ENCODE data around the gene TMEM150A. TPM values are rescaled to one million over a fixed set of nuclear protein-coding genes. Genes with fewer than 3 reads are reported as not detected.

The TMEM150A gene
- total and polyA plus RNA-seq, 2 of the 13 experiments (the other 11 are each of a cell fraction or from before 2014, with no cell fraction given) = 30.1 to 70.4 TPM

DNA sequence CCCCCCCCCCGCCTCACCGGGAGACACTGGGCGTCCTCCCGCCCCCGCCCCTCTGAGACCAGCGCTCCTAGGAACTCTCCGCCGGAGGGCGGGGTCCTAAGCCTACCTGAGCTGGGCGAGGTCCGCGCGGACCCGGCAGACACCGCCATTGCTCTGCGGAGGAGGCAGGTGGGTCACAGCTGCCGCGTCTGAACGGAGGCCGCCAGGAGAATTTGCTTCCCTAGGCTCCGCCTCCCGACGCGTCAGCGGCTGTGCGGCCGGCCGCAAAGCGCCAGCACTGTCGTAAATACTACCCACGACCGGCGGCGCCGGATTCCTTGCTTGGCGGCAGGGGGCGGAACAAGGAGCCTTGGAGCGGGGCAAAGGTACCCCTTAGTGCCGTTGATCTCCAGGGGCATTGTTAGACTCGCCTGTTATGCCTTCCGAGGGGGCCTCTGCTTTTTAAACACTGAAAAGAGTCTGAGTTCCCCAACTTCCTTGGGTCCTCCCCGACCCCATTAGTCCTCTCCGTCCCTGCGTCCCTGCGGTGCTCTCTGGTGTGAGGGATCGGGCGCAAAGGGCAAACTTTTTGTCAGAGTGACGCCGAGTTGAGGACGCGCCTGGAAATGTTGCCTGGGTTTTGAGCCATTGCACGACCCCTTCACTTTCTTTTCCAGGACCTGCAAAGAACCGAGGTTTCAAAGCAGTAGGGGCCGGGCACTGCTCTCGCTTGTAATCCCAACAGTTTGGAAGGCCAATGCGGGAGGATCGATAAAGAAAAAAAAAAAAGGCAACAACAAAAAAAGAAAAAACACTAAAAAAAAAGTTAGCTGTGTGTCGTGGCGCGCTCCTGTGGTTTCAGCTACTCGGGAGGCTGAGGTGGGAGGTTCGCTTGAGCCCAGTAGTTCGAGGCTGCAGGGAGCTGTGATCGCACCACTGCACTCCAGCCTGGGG is 41.0 kb downstream of the TMEM150A start, which contains the start of gene GGCX (continued):
- TF ChIP-seq, protein P1, sequence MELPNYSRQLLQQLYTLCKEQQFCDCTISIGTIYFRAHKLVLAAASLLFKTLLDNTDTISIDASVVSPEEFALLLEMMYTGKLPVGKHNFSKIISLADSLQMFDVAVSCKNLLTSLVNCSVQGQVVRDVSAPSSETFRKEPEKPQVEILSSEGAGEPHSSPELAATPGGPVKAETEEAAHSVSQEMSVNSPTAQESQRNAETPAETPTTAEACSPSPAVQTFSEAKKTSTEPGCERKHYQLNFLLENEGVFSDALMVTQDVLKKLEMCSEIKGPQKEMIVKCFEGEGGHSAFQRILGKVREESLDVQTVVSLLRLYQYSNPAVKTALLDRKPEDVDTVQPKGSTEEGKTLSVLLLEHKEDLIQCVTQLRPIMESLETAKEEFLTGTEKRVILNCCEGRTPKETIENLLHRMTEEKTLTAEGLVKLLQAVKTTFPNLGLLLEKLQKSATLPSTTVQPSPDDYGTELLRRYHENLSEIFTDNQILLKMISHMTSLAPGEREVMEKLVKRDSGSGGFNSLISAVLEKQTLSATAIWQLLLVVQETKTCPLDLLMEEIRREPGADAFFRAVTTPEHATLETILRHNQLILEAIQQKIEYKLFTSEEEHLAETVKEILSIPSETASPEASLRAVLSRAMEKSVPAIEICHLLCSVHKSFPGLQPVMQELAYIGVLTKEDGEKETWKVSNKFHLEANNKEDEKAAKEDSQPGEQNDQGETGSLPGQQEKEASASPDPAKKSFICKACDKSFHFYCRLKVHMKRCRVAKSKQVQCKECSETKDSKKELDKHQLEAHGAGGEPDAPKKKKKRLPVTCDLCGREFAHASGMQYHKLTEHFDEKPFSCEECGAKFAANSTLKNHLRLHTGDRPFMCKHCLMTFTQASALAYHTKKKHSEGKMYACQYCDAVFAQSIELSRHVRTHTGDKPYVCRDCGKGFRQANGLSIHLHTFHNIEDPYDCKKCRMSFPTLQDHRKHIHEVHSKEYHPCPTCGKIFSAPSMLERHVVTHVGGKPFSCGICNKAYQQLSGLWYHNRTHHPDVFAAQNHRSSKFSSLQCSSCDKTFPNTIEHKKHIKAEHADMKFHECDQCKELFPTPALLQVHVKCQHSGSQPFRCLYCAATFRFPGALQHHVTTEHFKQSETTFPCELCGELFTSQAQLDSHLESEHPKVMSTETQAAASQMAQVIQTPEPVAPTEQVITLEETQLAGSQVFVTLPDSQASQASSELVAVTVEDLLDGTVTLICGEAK (IDR thresholded peaks at IDR 0.05) = no peak
- TF ChIP-seq, protein P1 (CRISPR knock-in tag; IDR thresholded peaks at IDR 0.05) = peak; percentile 81; the same call in 1 of the 2 replicates
- peak; percentile 75 for TF ChIP-seq HNF4A (CRISPR knock-in tag; IDR thresholded peaks at IDR 0.05)
- peak; percentile 34; the same call in 1 of the 2 replicates for TF ChIP-seq ZNF546 (CRISPR knock-in tag; conservative IDR thresholded peaks at IDR 0.05)
- TF ChIP-seq, protein P2, sequence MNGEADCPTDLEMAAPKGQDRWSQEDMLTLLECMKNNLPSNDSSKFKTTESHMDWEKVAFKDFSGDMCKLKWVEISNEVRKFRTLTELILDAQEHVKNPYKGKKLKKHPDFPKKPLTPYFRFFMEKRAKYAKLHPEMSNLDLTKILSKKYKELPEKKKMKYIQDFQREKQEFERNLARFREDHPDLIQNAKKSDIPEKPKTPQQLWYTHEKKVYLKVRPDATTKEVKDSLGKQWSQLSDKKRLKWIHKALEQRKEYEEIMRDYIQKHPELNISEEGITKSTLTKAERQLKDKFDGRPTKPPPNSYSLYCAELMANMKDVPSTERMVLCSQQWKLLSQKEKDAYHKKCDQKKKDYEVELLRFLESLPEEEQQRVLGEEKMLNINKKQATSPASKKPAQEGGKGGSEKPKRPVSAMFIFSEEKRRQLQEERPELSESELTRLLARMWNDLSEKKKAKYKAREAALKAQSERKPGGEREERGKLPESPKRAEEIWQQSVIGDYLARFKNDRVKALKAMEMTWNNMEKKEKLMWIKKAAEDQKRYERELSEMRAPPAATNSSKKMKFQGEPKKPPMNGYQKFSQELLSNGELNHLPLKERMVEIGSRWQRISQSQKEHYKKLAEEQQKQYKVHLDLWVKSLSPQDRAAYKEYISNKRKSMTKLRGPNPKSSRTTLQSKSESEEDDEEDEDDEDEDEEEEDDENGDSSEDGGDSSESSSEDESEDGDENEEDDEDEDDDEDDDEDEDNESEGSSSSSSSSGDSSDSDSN (CRISPR knock-in tag; IDR thresholded peaks at IDR 0.05) = peak; percentile 76
- TF ChIP-seq ZNF775 (CRISPR knock-in tag; IDR thresholded peaks at IDR 0.05; ENCODE audit: borderline replicate concordance) = no peak
- TF ChIP-seq, protein P3, sequence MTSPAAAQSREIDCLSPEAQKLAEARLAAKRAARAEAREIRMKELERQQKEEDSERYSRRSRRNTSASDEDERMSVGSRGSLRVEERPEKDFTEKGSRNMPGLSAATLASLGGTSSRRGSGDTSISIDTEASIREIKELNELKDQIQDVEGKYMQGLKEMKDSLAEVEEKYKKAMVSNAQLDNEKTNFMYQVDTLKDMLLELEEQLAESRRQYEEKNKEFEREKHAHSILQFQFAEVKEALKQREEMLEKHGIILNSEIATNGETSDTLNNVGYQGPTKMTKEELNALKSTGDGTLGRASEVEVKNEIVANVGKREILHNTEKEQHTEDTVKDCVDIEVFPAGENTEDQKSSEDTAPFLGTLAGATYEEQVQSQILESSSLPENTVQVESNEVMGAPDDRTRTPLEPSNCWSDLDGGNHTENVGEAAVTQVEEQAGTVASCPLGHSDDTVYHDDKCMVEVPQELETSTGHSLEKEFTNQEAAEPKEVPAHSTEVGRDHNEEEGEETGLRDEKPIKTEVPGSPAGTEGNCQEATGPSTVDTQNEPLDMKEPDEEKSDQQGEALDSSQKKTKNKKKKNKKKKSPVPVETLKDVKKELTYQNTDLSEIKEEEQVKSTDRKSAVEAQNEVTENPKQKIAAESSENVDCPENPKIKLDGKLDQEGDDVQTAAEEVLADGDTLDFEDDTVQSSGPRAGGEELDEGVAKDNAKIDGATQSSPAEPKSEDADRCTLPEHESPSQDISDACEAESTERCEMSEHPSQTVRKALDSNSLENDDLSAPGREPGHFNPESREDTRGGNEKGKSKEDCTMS (CRISPR knock-in tag; conservative IDR thresholded peaks at IDR 0.05) = peak; percentile 62; the same call in 1 of the 2 replicates
- no peak; the same call in 1 of the 2 replicates for TF ChIP-seq CEBPG (CRISPR knock-in tag; IDR thresholded peaks at IDR 0.05)
- TF ChIP-seq PPARG (CRISPR knock-in tag; conservative IDR thresholded peaks at IDR 0.05) = peak; percentile 83
- TF ChIP-seq, protein P4, sequence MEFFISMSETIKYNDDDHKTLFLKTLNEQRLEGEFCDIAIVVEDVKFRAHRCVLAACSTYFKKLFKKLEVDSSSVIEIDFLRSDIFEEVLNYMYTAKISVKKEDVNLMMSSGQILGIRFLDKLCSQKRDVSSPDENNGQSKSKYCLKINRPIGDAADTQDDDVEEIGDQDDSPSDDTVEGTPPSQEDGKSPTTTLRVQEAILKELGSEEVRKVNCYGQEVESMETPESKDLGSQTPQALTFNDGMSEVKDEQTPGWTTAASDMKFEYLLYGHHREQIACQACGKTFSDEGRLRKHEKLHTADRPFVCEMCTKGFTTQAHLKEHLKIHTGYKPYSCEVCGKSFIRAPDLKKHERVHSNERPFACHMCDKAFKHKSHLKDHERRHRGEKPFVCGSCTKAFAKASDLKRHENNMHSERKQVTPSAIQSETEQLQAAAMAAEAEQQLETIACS (CRISPR knock-in tag; IDR thresholded peaks at IDR 0.05) = no peak; the same call in 1 of the 2 replicates
- 0 out of 2 replicates have a peak, but pooled peaks have one; percentile 63 for TF ChIP-seq ZNF510 (CRISPR knock-in tag; IDR thresholded peaks at IDR 0.05; ENCODE audit: low read depth)
